HepG2 (cell line): ENCODE results near the gene ABTB2. TPM values are rescaled to one million over a fixed set of nuclear protein-coding genes. Genes with fewer than 3 reads are reported as not detected.
A peak's percentile ranks its signal among the peaks of the same experiment; 100 is the strongest.

Experiments
- CEBPG ChIP-seq: IDR thresholded peaks from 2 replicates; pipeline ENCODE4 v1.6.1; 2016
- ETV6 ChIP-seq: sonication (generic); formaldehyde crosslinking; conservative IDR thresholded peaks from 2 replicates; pipeline ENCODE4 v1.4.0; 2020; ENCODE audit warnings: missing genetic modification reagents
- FOXP1 ChIP-seq, 2 experiments: fragments of 450-650 bp in 1 of 2; IDR thresholded peaks; 2 replicates each; pipeline ENCODE4 v1.6.1; 2017 to 2018; ENCODE audit warnings: antibody characterized with exemption in 1 of 2
- RELA ChIP-seq: sonication (generic); formaldehyde crosslinking; IDR thresholded peaks from 2 replicates; pipeline ENCODE4 v1.4.0; 2020; ENCODE audit warnings: missing genetic modification reagents
- SP5 ChIP-seq: IDR thresholded peaks from 2 replicates; pipeline ENCODE4 v1.6.1; 2016; ENCODE audit warnings: low read depth, borderline replicate concordance
- ZNF552 ChIP-seq: sonication (generic); formaldehyde crosslinking; IDR thresholded peaks from 2 replicates; pipeline ENCODE4 v1.9.0; 2022; ENCODE audit warnings: missing genetic modification reagents, mild to moderate bottlenecking, borderline replicate concordance
- polyA plus RNA-seq, 8 experiments: library from polyadenylated mRNA; depleted of rRNA in 3 of 8; stranded (reverse) in 7 of 8; unstranded in 1 of 8; fragments of >200 nt; fragmentation: Illumina TruSeq in 4 of 8; extraction: Trizol in 4 of 8; gene quantifications; 2 replicates each; pipeline versions ENCODE4 v1.2.1 to v1.2.3, GENCODE V29; 2011 to 2016; ENCODE audit warnings: low read depth in 4 of 8, missing spikeins in 1 of 8, mixed read lengths in 1 of 8; ENCODE audit not compliant: insufficient read depth in 1 of 8
- total RNA-seq, 5 experiments: library from RNA; depleted of rRNA; stranded (reverse); fragments of >200 nt; fragmentation: Illumina TruSeq; extraction: Trizol; gene quantifications; 2 replicates each; pipeline ENCODE4 v1.2.3, GENCODE V29; 2016; ENCODE audit warnings: low read depth in 1 of 5
- TF ChIP-seq, protein P1 (sequence below): sonication (generic); formaldehyde crosslinking; IDR thresholded peaks from 2 replicates; pipeline ENCODE4 v1.5.0; 2020; ENCODE audit warnings: mild to moderate bottlenecking, missing genetic modification reagents, borderline replicate concordance
- TF ChIP-seq, protein P2 (sequence below), 2 experiments: fragments of 450-650 bp in 1 of 2; sonication (generic) in 1 of 2; formaldehyde crosslinking; IDR thresholded peaks; 2 replicates each; pipeline versions ENCODE4 v1.5.0 to v1.8.0; 2020 to 2022; ENCODE audit warnings: mild to moderate bottlenecking in 1 of 2, missing genetic modification reagents in 1 of 2
- TF ChIP-seq, protein P3 (sequence below): sonication (generic); formaldehyde crosslinking; IDR thresholded peaks from 2 replicates; pipeline ENCODE4 v1.9.0; 2021; ENCODE audit warnings: mild to moderate bottlenecking, missing genetic modification reagents
- TF ChIP-seq, protein P4 (sequence below): sonication (generic); formaldehyde crosslinking; IDR thresholded peaks from 2 replicates; pipeline ENCODE4 v1.5.0; 2020; ENCODE audit warnings: missing genetic modification reagents

ABTB2 gene
- total and polyA plus RNA-seq, 2 of the 13 experiments (the other 11 are each of a cell fraction or from before 2014, with no cell fraction given): 5.1 to 15.4 TPM

DNA sequence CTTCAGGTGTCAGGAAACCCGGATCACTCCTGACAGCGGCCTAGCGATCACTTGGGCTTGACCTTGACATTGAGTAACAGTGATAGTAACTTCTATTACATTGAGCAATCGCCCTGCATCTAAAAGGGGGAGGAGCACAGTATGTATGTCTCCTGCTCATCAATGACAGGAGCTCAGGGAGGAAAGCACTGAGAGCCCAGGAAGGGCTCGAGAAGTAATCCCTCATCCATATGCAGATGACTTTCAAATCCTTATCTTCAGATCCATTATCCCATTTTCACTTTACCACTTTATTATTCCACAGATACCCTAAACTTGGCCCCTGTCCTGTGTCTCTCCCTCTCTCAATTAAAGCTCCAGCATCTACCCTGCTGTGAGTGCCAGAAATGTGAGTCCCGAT lies 47.8 kb downstream of the ABTB2 start (continued):
- TF ChIP-seq, protein P1, sequence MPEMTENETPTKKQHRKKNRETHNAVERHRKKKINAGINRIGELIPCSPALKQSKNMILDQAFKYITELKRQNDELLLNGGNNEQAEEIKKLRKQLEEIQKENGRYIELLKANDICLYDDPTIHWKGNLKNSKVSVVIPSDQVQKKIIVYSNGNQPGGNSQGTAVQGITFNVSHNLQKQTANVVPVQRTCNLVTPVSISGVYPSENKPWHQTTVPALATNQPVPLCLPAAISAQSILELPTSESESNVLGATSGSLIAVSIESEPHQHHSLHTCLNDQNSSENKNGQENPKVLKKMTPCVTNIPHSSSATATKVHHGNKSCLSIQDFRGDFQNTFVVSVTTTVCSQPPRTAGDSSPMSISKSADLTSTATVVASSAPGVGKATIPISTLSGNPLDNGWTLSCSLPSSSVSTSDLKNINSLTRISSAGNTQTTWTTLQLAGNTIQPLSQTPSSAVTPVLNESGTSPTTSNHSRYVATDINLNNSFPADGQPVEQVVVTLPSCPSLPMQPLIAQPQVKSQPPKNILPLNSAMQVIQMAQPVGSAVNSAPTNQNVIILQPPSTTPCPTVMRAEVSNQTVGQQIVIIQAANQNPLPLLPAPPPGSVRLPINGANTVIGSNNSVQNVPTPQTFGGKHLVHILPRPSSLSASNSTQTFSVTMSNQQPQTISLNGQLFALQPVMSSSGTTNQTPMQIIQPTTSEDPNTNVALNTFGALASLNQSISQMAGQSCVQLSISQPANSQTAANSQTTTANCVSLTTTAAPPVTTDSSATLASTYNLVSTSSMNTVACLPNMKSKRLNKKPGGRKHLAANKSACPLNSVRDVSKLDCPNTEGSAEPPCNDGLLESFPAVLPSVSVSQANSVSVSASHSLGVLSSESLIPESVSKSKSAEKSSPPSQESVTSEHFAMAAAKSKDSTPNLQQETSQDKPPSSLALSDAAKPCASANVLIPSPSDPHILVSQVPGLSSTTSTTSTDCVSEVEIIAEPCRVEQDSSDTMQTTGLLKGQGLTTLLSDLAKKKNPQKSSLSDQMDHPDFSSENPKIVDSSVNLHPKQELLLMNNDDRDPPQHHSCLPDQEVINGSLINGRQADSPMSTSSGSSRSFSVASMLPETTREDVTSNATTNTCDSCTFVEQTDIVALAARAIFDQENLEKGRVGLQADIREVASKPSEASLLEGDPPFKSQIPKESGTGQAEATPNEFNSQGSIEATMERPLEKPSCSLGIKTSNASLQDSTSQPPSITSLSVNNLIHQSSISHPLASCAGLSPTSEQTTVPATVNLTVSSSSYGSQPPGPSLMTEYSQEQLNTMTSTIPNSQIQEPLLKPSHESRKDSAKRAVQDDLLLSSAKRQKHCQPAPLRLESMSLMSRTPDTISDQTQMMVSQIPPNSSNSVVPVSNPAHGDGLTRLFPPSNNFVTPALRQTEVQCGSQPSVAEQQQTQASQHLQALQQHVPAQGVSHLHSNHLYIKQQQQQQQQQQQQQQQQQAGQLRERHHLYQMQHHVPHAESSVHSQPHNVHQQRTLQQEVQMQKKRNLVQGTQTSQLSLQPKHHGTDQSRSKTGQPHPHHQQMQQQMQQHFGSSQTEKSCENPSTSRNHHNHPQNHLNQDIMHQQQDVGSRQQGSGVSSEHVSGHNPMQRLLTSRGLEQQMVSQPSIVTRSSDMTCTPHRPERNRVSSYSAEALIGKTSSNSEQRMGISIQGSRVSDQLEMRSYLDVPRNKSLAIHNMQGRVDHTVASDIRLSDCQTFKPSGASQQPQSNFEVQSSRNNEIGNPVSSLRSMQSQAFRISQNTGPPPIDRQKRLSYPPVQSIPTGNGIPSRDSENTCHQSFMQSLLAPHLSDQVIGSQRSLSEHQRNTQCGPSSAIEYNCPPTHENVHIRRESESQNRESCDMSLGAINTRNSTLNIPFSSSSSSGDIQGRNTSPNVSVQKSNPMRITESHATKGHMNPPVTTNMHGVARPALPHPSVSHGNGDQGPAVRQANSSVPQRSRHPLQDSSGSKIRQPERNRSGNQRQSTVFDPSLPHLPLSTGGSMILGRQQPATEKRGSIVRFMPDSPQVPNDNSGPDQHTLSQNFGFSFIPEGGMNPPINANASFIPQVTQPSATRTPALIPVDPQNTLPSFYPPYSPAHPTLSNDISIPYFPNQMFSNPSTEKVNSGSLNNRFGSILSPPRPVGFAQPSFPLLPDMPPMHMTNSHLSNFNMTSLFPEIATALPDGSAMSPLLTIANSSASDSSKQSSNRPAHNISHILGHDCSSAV (CRISPR knock-in tag): no peak
- TF ChIP-seq, protein P2, sequence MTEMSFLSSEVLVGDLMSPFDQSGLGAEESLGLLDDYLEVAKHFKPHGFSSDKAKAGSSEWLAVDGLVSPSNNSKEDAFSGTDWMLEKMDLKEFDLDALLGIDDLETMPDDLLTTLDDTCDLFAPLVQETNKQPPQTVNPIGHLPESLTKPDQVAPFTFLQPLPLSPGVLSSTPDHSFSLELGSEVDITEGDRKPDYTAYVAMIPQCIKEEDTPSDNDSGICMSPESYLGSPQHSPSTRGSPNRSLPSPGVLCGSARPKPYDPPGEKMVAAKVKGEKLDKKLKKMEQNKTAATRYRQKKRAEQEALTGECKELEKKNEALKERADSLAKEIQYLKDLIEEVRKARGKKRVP (CRISPR knock-in tag; IDR thresholded peaks at IDR 0.05): peak in 1 of 2 experiments; percentile 31; a peak in 1 of 4 replicates
- TF ChIP-seq RELA (CRISPR knock-in tag) (no peak), ETV6 (no peak), FOXP1 (IDR thresholded peaks at IDR 0.05) (no peak), FOXP1 (CRISPR knock-in tag; IDR thresholded peaks at IDR 0.05) (no peak), CEBPG (CRISPR knock-in tag) (peak; percentile 82), ZNF552 (CRISPR knock-in tag) (no peak), SP5 (peak; percentile 56; the same call in 1 of the 2 replicates)
- TF ChIP-seq, protein P3, sequence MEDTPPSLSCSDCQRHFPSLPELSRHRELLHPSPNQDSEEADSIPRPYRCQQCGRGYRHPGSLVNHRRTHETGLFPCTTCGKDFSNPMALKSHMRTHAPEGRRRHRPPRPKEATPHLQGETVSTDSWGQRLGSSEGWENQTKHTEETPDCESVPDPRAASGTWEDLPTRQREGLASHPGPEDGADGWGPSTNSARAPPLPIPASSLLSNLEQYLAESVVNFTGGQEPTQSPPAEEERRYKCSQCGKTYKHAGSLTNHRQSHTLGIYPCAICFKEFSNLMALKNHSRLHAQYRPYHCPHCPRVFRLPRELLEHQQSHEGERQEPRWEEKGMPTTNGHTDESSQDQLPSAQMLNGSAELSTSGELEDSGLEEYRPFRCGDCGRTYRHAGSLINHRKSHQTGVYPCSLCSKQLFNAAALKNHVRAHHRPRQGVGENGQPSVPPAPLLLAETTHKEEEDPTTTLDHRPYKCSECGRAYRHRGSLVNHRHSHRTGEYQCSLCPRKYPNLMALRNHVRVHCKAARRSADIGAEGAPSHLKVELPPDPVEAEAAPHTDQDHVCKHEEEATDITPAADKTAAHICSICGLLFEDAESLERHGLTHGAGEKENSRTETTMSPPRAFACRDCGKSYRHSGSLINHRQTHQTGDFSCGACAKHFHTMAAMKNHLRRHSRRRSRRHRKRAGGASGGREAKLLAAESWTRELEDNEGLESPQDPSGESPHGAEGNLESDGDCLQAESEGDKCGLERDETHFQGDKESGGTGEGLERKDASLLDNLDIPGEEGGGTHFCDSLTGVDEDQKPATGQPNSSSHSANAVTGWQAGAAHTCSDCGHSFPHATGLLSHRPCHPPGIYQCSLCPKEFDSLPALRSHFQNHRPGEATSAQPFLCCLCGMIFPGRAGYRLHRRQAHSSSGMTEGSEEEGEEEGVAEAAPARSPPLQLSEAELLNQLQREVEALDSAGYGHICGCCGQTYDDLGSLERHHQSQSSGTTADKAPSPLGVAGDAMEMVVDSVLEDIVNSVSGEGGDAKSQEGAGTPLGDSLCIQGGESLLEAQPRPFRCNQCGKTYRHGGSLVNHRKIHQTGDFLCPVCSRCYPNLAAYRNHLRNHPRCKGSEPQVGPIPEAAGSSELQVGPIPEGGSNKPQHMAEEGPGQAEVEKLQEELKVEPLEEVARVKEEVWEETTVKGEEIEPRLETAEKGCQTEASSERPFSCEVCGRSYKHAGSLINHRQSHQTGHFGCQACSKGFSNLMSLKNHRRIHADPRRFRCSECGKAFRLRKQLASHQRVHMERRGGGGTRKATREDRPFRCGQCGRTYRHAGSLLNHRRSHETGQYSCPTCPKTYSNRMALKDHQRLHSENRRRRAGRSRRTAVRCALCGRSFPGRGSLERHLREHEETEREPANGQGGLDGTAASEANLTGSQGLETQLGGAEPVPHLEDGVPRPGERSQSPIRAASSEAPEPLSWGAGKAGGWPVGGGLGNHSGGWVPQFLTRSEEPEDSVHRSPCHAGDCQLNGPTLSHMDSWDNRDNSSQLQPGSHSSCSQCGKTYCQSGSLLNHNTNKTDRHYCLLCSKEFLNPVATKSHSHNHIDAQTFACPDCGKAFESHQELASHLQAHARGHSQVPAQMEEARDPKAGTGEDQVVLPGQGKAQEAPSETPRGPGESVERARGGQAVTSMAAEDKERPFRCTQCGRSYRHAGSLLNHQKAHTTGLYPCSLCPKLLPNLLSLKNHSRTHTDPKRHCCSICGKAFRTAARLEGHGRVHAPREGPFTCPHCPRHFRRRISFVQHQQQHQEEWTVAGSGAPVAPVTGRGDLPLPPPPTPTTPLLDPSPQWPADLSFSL: no peak
- TF ChIP-seq, protein P4, sequence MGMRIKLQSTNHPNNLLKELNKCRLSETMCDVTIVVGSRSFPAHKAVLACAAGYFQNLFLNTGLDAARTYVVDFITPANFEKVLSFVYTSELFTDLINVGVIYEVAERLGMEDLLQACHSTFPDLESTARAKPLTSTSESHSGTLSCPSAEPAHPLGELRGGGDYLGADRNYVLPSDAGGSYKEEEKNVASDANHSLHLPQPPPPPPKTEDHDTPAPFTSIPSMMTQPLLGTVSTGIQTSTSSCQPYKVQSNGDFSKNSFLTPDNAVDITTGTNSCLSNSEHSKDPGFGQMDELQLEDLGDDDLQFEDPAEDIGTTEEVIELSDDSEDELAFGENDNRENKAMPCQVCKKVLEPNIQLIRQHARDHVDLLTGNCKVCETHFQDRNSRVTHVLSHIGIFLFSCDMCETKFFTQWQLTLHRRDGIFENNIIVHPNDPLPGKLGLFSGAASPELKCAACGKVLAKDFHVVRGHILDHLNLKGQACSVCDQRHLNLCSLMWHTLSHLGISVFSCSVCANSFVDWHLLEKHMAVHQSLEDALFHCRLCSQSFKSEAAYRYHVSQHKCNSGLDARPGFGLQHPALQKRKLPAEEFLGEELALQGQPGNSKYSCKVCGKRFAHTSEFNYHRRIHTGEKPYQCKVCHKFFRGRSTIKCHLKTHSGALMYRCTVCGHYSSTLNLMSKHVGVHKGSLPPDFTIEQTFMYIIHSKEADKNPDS (CRISPR knock-in tag): no peak
